Heart right ventricle (tissue), 16 donors: ENCODE data around the gene RSPH1. TPM values are rescaled to one million over a fixed set of nuclear protein-coding genes. Genes with fewer than 3 reads are reported as not detected.

Experiments
- ATAC-seq, 8 donors: fragments of 200-7000 bp; cut with Tn5 transposase; one replicate each; pipeline ENCODE4 v1.9.1; 2020; ENCODE audit warnings: mild to moderate bottlenecking in 8 of 8, moderate library complexity in 8 of 8, moderate number of reproducible peaks in 1 of 8
- DNase-seq, 2 donors: peaks; one replicate each; pipeline ENCODE4 v3.0.0-alpha.2; 2020
- H3K27ac ChIP-seq, 10 donors: fragments of 200-600 bp; sonication (generic) in 2 of 10; one replicate each; pipeline versions ENCODE4 v1.5.0 to v1.8.0; 2020 to 2022; ENCODE audit warnings: mild to moderate bottlenecking in 3 of 10
- H3K27me3 ChIP-seq, 7 donors: fragments of 200-600 bp; one replicate each; pipeline ENCODE4 v1.8.0; 2021 to 2022; ENCODE audit warnings: mild to moderate bottlenecking in 2 of 7
- H3K36me3 ChIP-seq, 9 donors: fragments of 200-600 bp; sonication (generic) in 1 of 9; one replicate each; pipeline versions ENCODE4 v1.5.0 to v1.8.0; 2020 to 2022; ENCODE audit warnings: mild to moderate bottlenecking in 2 of 9
- H3K4me1 ChIP-seq, 9 donors: fragments of 200-600 bp; sonication (generic) in 1 of 9; one replicate each; pipeline versions ENCODE4 v1.5.0 to v1.8.0; 2020 to 2022; ENCODE audit warnings: mild to moderate bottlenecking in 4 of 9
- H3K4me3 ChIP-seq, 10 donors: fragments of 200-600 bp; sonication (generic) in 2 of 10; one replicate each; pipeline versions ENCODE4 v1.5.0 to v1.8.0; 2020 to 2022; ENCODE audit warnings: mild to moderate bottlenecking in 7 of 10, moderate library complexity in 2 of 10
- H3K9me3 ChIP-seq, 11 donors: fragments of 200-600 bp in 10 of 11; sonication (generic) in 2 of 11; one replicate each; pipeline versions ENCODE4 v1.5.0 to v1.8.0; 2013 to 2022; ENCODE audit warnings: mild to moderate bottlenecking in 2 of 11, control low read depth in 1 of 11, moderate library complexity in 1 of 11
- WGBS, 2 donors: extraction: QIAGEN DNeasy Blood & Tissue Kit; methylation state at CpG; one replicate each; pipeline ENCODE4 v1.1.7; 2013; ENCODE audit warnings: inconsistent platforms in 1 of 2; 5-methylcytosine and 5-hydroxymethylcytosine counted together
- intact Hi-C, 10 donors: fragments of 100-400 bp; cut with DNase I; formaldehyde crosslinking; loops; one replicate each; pipeline versions ENCODE4 v1.11.1 to v1.14.2; 2022
- polyA plus RNA-seq, 2 donors: library from polyadenylated mRNA; stranded (reverse); fragments of 200-250 nt; gene quantifications; one replicate each; pipeline ENCODE4 v1.2.3, GENCODE V29; 2013
- total RNA-seq, 10 donors: library from RNA; stranded (reverse); fragmentation: NEBNext Ultra II Directional in 3 of 10; extraction: Animal tissue kit (Norgen Biotek cat#: 25700) in 3 of 10; gene quantifications; one replicate each; pipeline versions ENCODE4 v1.2.1 to v1.2.4, GENCODE V29; 2021 to 2023
- TF ChIP-seq, protein P1 (sequence below), 9 donors: fragments of 200-600 bp; sonication (generic) in 2 of 9; IDR thresholded peaks; one replicate each; pipeline versions ENCODE4 v1.5.0 to v1.8.0; 2021 to 2022; ENCODE audit warnings: antibody characterized with exemption in 9 of 9, mild to moderate bottlenecking in 5 of 9, moderate library complexity in 1 of 9
- donor health status: Arrhythmogenic right ventricular cardiomyopathy.
- donor health status: ischemic (EF 13 %, LVEDD 7.1; RV severe dilation, severe dysfunction).
- donor health status: healthy with polysubstance abuse.
- donor health status: DM: no; HTN: yes; CAD: no.
- donor health status: DM: no; HTN: no; CAD: no.
- donor health status: ischemic (EF 25% LVEDD 6.9; RV normal size, moderate dysfunction).
- donor health status: ischemic (EF 25% LVEDD 5.7; RV mildly dilated, moderate dysfunction).
- donor health status: healthy.
- donor health status: DM: yes; HTN: yes; CAD: no.
- donor health status: Ischemic cardiomyopathy.
- donor health status: ischemic (EF 35%, LVEDD 5.7; RV mildly dilated, moderate dysfunction).
- donor health status: nonischemic (EF 11% LVEDD 7.7; RV severe dilation, severe dysfunction).
- donor health status: DM: yes; HTN: yes; CAD: no.
- donor health status: PGD.
- donor health status: ischemic (EF 29% LVEDD 5.4; RV normal size, mild dysfunction).
- donor health status: nonischemic (EF 23%, LVEDD 6.1; RV moderate dilation, normal function).

RSPH1 gene
- total and polyA plus RNA-seq, 12 donors = 0.06 to 0.36 (median 0.20) TPM; not detected in 9

DNA sequence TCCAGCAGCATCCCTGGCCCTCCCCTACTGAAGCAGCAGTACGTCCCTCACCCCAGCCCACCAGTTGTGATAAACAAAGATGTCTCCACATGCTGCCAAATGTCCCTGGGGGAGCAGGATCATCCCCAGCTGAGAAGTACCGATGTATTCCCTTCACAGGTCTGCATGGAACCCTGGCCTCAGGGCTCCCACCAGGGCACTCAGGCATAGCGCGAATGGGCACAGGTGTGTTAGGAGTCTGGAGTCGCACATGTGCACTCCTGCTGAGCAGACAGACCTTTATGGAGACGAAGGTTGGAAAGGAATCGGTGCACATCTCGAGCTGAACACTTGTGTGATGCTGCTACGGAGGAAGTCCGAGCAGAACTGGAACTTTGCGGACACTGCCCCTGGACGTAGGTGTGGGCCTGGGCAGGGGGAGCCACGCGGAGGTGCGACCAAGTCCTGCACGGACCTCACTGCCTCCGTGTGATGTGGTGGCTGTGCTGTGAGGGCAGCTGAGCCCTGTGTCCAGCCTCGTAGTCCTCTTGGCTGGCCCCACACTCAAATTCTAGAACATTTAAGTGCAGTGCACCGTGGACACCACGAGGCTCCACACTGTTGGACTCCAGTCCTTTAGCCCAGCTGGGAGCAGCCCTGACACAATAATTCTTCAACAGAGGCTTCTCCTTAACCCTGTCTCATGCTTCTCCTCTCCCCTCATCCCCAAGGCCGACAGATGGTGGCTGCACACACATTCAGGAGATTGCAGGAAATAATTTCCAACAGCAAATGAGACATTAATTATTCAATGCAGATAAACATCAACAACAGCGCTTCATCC lies 43.4 kb downstream of the RSPH1 start:
- 84% methylated on average over 22 of the region's 22 CpGs for WGBS, 2 donors

DNA sequence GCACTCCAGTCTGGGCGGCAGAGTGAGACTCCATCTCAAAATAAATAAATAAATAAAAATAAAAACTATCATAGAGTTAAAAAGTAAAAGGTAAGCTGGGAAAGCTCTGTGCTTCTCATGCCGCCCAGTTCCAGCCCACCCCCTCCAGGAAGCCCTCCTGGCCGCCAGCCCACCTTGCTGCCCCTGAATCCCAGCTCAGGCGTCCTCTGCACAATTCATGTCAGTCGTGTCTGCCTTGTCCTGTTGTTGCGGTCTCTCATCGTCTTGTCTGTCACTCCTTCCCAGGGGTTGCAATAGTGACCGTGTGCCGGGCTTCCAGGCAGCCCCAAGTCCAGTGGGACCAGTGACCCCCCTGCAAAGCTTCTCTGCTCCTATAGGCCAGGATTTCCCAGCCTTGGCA lies 44.1 kb downstream of the RSPH1 start:
- Histone ChIP-seq H3K36me3 (no peaks in the 10 kb centered on the region), H3K4me1 (peaks cover 0 to 7% (median 4%) of the 10 kb centered on the region in 9 donors), H3K27me3 (peaks cover 0 to 16% (median 3%) of the 10 kb centered on the region in 7 donors), H3K9me3 (no peaks in the 10 kb centered on the region), H3K4me3 (no peak overlapping the region), H3K27ac (no peak overlapping the region)
- WGBS, 2 donors = 90 to 95% methylated on average over 9 of the region's 9 CpGs
- TF ChIP-seq, protein P1, sequence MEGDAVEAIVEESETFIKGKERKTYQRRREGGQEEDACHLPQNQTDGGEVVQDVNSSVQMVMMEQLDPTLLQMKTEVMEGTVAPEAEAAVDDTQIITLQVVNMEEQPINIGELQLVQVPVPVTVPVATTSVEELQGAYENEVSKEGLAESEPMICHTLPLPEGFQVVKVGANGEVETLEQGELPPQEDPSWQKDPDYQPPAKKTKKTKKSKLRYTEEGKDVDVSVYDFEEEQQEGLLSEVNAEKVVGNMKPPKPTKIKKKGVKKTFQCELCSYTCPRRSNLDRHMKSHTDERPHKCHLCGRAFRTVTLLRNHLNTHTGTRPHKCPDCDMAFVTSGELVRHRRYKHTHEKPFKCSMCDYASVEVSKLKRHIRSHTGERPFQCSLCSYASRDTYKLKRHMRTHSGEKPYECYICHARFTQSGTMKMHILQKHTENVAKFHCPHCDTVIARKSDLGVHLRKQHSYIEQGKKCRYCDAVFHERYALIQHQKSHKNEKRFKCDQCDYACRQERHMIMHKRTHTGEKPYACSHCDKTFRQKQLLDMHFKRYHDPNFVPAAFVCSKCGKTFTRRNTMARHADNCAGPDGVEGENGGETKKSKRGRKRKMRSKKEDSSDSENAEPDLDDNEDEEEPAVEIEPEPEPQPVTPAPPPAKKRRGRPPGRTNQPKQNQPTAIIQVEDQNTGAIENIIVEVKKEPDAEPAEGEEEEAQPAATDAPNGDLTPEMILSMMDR (IDR thresholded peaks at IDR 0.05) = no peak
- intact Hi-C loops = loop anchor here in 3 of 10 donors (2.0 to 5.0 kb wide), 3 partner anchors 115 to 307 kb away; no protein-coding TSS in a partner anchor
- DNase-seq = no peak
- no peak for ATAC-seq

More for the DNA sequence above, 43.4 kb downstream of the RSPH1 start:
- peaks cover 0 to 16% (median 3%) of the 10 kb centered on the region in 7 donors for H3K27me3 ChIP-seq
- no peaks in the 10 kb centered on the region for H3K9me3 ChIP-seq
- H3K4me1 ChIP-seq = peaks cover 0 to 7% (median 4%) of the 10 kb centered on the region in 9 donors
- intact Hi-C loops = loop anchor here in 2 of 10 donors (5.0 kb wide), 2 partner anchors 115 to 290 kb away; no protein-coding TSS in a partner anchor
- no peak overlapping the region for H3K27ac ChIP-seq
- no peak for ATAC-seq
- TF ChIP-seq, protein P1 (IDR thresholded peaks at IDR 0.05) = no peak
- H3K36me3 ChIP-seq = no peaks in the 10 kb centered on the region
- no peak overlapping the region for H3K4me3 ChIP-seq
- no peak for DNase-seq

DNA sequence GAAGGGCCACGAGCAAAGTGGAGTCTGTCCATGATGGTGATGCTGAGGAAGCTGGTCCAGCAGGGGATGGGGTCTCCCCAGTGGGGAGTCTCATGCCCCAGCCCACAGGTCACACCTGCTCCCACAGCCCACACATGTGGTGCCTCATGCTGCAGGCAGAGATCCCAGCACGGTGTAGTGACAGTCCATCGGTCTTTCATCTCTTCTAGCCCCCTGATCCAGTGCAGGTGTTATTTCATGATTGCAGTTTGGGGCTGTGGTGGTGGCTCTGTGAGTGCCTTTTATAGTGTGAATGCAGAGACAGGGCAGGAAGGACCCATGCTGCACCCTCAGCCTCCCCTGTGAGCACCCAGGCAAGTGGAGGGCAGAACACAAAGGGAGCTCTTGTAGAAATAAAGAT lies 47.3 kb downstream of the RSPH1 start:
- TF ChIP-seq, protein P1 (IDR thresholded peaks at IDR 0.05) = no peak
- Histone ChIP-seq H3K9me3 (no peaks in the 10 kb centered on the region), H3K36me3 (no peaks in the 10 kb centered on the region), H3K27ac (no peak overlapping the region), H3K27me3 (peaks cover 0 to 26% (median 7%) of the 10 kb centered on the region in 7 donors), H3K4me3 (no peak overlapping the region), H3K4me1 (peaks cover 0 to 7% (median 4%) of the 10 kb centered on the region in 9 donors)
- ATAC-seq = no peak
- intact Hi-C loops = loop anchor here in 9 of 10 donors (1.0 to 10.0 kb wide), 8 partner anchors 104 to 304 kb away; partner anchors contain the start of gene TFF3 (in 2 of the 9)
- 71 to 80% methylated on average over 3 of the region's 3 CpGs for WGBS, 2 donors
- no peak for DNase-seq

DNA sequence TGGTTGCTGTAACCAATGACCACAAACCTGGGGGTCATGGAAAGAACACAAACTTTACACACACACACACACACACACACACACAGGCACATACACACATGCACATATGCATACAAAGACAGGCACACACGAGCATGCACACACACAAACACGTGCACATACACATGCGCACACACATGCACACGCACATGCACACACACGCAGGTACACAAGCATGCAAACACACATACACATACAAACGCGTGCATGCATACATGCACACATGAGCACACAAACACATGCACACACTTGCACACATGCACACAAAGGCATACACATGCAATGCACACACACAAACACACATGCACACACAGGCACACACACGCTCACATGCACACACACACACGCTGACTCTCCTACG lies 48.3 kb downstream of the RSPH1 start:
- intact Hi-C loops = loop anchor here in 9 of 10 donors (2.0 to 10.0 kb wide), 7 partner anchors 103 to 303 kb away; partner anchors contain the start of gene TFF3 (in 2 of the 9)
- peaks cover 0 to 26% (median 5%) of the 10 kb centered on the region in 7 donors for H3K27me3 ChIP-seq

More for the DNA sequence above, 48.3 kb downstream of the RSPH1 start:
- Histone ChIP-seq H3K4me1 (peaks cover 0 to 7% (median 4%) of the 10 kb centered on the region in 9 donors), H3K27ac (no peak overlapping the region), H3K9me3 (no peaks in the 10 kb centered on the region), H3K4me3 (no peak overlapping the region), H3K36me3 (no peaks in the 10 kb centered on the region)
- DNase-seq (no peak), ATAC-seq (no peak)
- TF ChIP-seq, protein P1 (IDR thresholded peaks at IDR 0.05) = no peak
- whole genome bisulfite sequencing, 2 donors = 92 to 93% methylated on average over 10 of the region's 10 CpGs
